NCI-H146 treated with DMSO at 0.1 percent for 48 hours (cell line): ENCODE data around the gene KLF4.

ENCODE experiments used
- DNase-seq: peaks from one replicate; lab custom pipeline; 2025; ENCODE audit not compliant: unreplicated experiment; lab: John Stamatoyannopoulos, UW

KLF4 gene

GRCh38 chr9:107455425-107456135, 34.0 kb downstream of the KLF4 start:
- DNase-seq: peak; percentile 47

- no peak for DNase-seq
These were observed 36.1 kb downstream of the KLF4 start for GRCh38 chr9:107453479-107453878.

- DNase-seq: peak; percentile 60
These were observed 41.7 kb downstream of the KLF4 start for GRCh38 chr9:107447834-107448233.

- no peak for DNase-seq
These were observed 42.5 kb downstream of the KLF4 start for GRCh38 chr9:107447081-107447480.

- no peak for DNase-seq
These were observed 43.1 kb downstream of the KLF4 start for GRCh38 chr9:107446491-107446890.

GRCh38 chr9:107443786-107444185, 45.8 kb downstream of the KLF4 start:
- no peak for DNase-seq

- no peak for DNase-seq
These were observed 49.5 kb downstream of the KLF4 start for GRCh38 chr9:107439991-107440456.

- DNase-seq: no peak
These were observed 51.1 kb downstream of the KLF4 start for GRCh38 chr9:107438211-107439031.

GRCh38 chr9:107437716-107438115, 51.9 kb downstream of the KLF4 start:
- DNase-seq: no peak

GRCh38 chr9:107435415-107435814, 54.2 kb downstream of the KLF4 start:
- DNase-seq: no peak
